Small intestine (tissue), 7 donors: Measurements from ENCODE around the gene UQCR10. TPM values are rescaled to one million over a fixed set of nuclear protein-coding genes. Genes with fewer than 3 reads are reported as not detected.
A peak's percentile ranks its signal among the peaks of the same experiment; 100 is the strongest.

Experiments used
- DNase-seq, 2 donors: peaks; one replicate each; pipeline versions ENCODE4 v3.0.0 to v3.0.0-alpha.2; 2013
- FAIRE-seq: peaks from 2 replicates; lab custom pipeline; 2012; peaks lifted over from hg19 to GRCh38; lab: Jason Lieb, UNC
- H3K27ac ChIP-seq, 3 donors: one replicate each; pipeline ENCODE4 v1.5.1; 2013; ENCODE audit warnings: low read length in 2 of 3, mild to moderate bottlenecking in 2 of 3, control low read depth in 1 of 3, inconsistent platforms in 1 of 3, low read depth in 1 of 3, moderate library complexity in 1 of 3
- H3K27me3 ChIP-seq, 3 donors: one replicate each; pipeline ENCODE4 v1.6.1; 2013; ENCODE audit warnings: low read length in 3 of 3, inconsistent platforms in 1 of 3; ENCODE audit not compliant: control insufficient read depth in 3 of 3, insufficient read depth in 3 of 3
- H3K36me3 ChIP-seq, 3 donors: one replicate each; pipeline ENCODE4 v1.6.1; 2013; ENCODE audit warnings: low read length in 3 of 3, inconsistent platforms in 1 of 3, low read depth in 1 of 3, mild to moderate bottlenecking in 1 of 3, moderate library complexity in 1 of 3; ENCODE audit not compliant: control insufficient read depth in 3 of 3, insufficient read depth in 2 of 3
- H3K4me1 ChIP-seq, 3 donors: one replicate each; pipeline ENCODE4 v1.6.1; 2013; ENCODE audit warnings: low read length in 2 of 3, inconsistent platforms in 1 of 3, low read depth in 1 of 3, mild to moderate bottlenecking in 1 of 3, moderate library complexity in 1 of 3; ENCODE audit not compliant: control insufficient read depth in 3 of 3, insufficient read depth in 2 of 3
- H3K4me3 ChIP-seq, 3 donors: one replicate each; pipeline ENCODE4 v1.5.1; 2013; ENCODE audit warnings: low read length in 3 of 3, control low read depth in 1 of 3, inconsistent platforms in 1 of 3, low read depth in 1 of 3, mild to moderate bottlenecking in 1 of 3, moderate library complexity in 1 of 3
- H3K9me3 ChIP-seq, 2 donors: one replicate each; pipeline ENCODE4 v1.6.1; 2013; ENCODE audit warnings: low read depth in 1 of 2, low read length in 1 of 2; ENCODE audit not compliant: control insufficient read depth in 2 of 2, insufficient read depth in 1 of 2
- WGBS, 3 donors: extraction: QIAGEN DNeasy Blood & Tissue Kit; methylation state at CpG; one replicate each; pipeline ENCODE4 v1.1.7; 2013; 5-methylcytosine and 5-hydroxymethylcytosine counted together
- polyA plus RNA-seq, 4 donors: library from polyadenylated mRNA; stranded (reverse) in 3 of 4; unstranded in 1 of 4; fragments of 200-250 nt in 3 of 4; fragments of 120-200 nt in 1 of 4; gene quantifications; one replicate each; pipeline versions ENCODE4 v1.2.1 to v1.2.3, GENCODE V29; 2013
- donor health status: healthy with polysubstance abuse.
- donor health status: control.
- donor health status: control.
- donor health status: Bipolar disorder and iron deficiency.
- donor health status: healthy.

Gene UQCR10
- polyA plus RNA-seq, 4 donors, result 111 to 564 (median 343) TPM

DNA sequence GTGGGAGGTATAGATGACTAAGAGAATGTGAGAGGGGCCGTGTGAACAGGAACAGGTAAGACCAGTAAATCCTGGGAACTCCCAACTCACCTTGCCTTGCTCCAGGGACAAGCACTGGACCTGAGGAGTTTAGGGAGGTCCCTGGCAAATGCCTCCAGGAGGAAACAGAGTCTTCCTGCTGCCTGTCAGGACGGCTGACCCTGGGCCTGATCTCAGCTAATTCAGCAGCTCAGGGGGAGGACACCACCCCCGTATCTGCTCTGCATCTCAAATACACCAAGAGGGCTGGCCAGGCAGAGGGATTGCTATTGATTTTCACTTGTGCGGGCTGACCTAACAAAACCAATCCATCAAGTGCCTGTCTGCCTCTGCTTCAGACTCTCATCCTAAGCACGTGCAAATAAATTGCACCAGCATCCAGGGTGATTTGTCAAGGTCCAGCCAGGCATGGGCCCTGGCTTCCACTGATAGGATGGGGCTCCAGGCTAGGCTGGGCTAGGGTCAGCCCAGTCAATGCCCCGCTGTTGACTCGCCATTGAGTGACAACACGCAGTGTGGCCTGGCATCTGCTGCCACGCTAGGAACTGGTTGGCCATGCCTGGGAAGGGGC, 20.3 kb downstream of the UQCR10 start:
- Histone ChIP-seq H3K4me1 (peaks cover 0 to 2% (median 0%) of the 10 kb centered on the region in 3 donors), H3K9me3 (no peaks in the 10 kb centered on the region), H3K4me3 (no peak overlapping the region), H3K27ac (no peak overlapping the region), H3K27me3 (no peaks in the 10 kb centered on the region), H3K36me3 (peaks cover 12 to 53% (median 14%) of the 10 kb centered on the region in 3 donors)
- 71 to 79% (median 78%) methylated on average over 9 of the region's 9 CpGs for WGBS, 3 donors
- DNase-seq (no peak), FAIRE-seq (no peak)

DNA sequence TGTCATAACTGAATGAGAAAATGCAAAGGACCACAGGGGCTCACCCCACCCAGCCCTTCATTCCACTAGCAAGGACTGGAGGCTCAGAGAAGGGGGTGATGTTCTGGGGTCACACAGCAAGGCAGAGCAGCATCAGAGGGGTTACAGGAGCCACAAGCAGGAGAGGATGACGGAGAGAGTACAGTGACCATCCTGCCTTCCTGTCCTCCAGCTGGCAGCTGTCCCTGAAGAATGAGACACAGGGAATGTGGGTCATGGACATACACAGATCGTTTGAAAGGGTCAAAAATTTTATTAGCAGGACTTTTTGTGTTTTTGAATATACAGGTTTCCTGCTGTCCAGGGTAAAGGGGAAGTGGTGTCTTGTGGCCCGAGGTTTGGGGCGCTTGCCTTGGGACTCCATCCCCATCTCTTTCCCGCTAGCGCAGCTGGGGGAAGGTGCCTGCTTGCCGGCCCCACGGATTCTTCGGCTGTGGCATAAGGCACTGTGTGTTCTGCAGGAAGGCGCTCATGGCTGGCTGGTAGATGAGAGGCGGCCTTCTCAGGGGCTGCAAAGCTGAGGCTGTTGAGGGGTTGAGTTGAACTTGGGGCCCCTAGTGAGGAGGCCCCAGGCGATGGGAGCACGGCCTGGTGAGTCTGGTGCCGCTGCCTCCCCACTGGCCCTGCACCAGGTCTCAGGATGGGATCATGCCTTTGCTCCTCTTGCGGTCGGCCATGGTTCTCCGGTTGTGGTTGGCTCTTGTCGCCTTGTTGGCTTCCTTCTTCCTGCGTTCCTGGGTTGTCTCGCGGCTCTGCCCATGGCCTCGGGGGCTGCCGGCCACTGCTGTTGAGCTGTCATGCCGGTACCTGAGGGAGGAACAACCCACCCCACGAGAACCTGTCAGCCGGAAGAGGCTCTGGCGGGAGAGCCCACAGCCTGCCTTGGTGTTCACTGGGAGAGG, 21.4 kb downstream of the UQCR10 start:
- peaks cover 14 to 65% (median 19%) of the 10 kb centered on the region in 3 donors for H3K36me3 ChIP-seq
- H3K27me3 ChIP-seq, result no peaks in the 10 kb centered on the region
- H3K4me3 ChIP-seq, result no peak overlapping the region
- DNase-seq, result no peak
- H3K27ac ChIP-seq, result no peak overlapping the region
- H3K4me1 ChIP-seq, result no peaks in the 10 kb centered on the region
- FAIRE-seq, result no peak
- WGBS, 3 donors, result 89 to 92% (median 89%) methylated on average over 23 to 27 of the region's 27 CpGs
- H3K9me3 ChIP-seq, result no peaks in the 10 kb centered on the region

DNA sequence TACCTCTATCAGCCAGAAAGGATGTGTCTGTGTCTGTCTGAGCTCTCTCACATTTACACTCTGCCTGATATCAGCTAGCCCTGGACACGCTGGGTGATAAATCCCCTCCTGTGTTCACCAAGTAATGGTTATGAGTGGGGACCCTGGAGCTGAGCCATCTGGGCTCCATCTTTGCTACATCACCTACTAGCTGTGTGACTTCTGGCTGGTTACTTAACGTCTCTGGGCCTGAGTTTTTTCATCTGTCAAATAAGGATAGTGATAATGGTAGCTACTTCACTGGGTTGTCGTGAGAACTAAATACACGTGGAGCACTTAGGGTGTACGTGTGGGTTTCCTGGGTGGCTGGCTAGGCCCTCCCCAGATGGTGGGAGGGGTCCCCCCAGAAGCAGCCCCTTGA, 22.9 kb downstream of the UQCR10 start:
- no peaks in the 10 kb centered on the region for H3K27me3 ChIP-seq
- no peak overlapping the region for H3K4me3 ChIP-seq
- peaks cover 14 to 70% (median 22%) of the 10 kb centered on the region in 3 donors for H3K36me3 ChIP-seq
- no peaks in the 10 kb centered on the region for H3K9me3 ChIP-seq
- no peak overlapping the region for H3K27ac ChIP-seq
- 90 to 94% (median 92%) methylated on average over 5 of the region's 5 CpGs for WGBS, 3 donors
- FAIRE-seq (no peak), DNase-seq (no peak)
- H3K4me1 ChIP-seq, result no peaks in the 10 kb centered on the region

DNA sequence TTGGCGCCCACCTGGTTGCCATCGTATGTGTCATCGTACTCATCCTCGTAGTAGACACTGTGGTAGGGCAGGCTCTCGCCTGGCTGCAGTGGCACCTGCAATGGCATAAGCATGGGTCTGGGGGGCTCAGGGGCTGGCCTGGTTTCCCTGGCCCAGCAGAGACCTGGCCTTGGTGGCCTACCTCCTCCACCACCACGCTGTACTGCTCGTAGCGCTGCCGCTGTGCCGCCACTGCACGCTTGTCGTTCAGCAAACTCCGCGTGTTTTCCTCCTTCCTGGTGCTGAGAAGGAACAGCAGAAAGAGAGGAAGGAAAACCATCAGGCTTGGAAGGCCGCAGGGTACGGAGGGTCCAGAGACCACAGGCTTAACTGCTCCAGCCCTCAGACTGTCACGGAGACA, 26.2 kb downstream of the UQCR10 start:
- no peaks in the 10 kb centered on the region for H3K4me1 ChIP-seq
- no peaks in the 10 kb centered on the region for H3K9me3 ChIP-seq
- no peaks in the 10 kb centered on the region for H3K27me3 ChIP-seq
- FAIRE-seq (no peak), DNase-seq (no peak)
- WGBS, 3 donors, result 97 to 99% (median 97%) methylated on average over 17 of the region's 17 CpGs
- no peak overlapping the region for H3K27ac ChIP-seq
- H3K36me3 ChIP-seq, result peaks cover 22 to 87% (median 43%) of the 10 kb centered on the region in 3 donors
- no peak overlapping the region for H3K4me3 ChIP-seq

DNA sequence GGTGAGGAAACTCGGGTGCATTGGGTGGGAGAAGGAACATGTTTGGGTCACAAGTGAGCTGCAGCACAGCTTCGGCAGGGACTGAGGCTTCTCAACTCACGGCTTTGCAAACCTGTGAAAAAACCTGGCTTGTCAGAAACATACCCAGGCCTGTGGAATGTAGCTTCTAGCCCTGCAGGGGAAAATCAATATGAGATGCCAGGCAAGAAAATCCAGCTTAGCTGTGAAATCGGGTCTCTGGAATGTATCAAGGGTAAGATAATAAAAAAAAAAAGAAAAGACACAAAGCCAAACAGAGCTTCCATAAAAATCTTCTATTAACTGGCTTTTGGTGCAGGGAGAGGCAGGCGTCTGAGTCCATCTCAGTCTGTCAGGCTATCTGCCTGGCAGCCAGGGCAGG, 28.5 kb downstream of the UQCR10 start:
- WGBS, 3 donors, result 81 to 91% (median 84%) methylated on average over 5 of the region's 5 CpGs
- H3K36me3 ChIP-seq, result peaks cover 10 to 85% (median 49%) of the 10 kb centered on the region in 3 donors

DNA sequence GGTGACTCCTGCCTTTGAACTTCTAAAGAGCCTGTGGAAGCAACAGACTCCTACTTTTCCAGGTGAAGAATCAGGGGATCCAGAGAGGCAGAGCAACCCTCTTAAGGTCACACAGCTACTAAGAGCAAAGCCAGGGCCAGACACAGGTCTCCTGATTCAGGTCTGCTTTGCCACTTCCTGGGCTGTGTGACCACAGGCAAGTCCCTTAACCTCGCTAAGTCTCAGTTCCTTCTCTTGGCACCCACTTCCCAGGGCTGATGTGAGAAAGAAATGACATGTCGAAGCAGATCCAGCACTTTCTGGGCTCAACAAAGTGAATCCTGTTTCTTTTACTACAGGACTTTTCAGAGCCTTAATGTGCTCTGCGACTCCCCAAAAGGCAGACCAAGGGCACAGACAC, 30.2 kb downstream of the UQCR10 start:
- H3K4me1 ChIP-seq, result no peaks in the 10 kb centered on the region
- no peaks in the 10 kb centered on the region for H3K27me3 ChIP-seq
- DNase-seq (no peak), FAIRE-seq (no peak)
- no peak overlapping the region for H3K4me3 ChIP-seq
- WGBS, 3 donors, result 84 to 98% (median 87%) methylated on average over 3 of the region's 3 CpGs
- H3K27ac ChIP-seq, result no peak overlapping the region
- peaks cover 17 to 86% (median 45%) of the 10 kb centered on the region in 3 donors for H3K36me3 ChIP-seq
- H3K9me3 ChIP-seq, result no peaks in the 10 kb centered on the region

More for the DNA sequence above, 28.5 kb downstream of the UQCR10 start:
- FAIRE-seq (no peak), DNase-seq (no peak)
- Histone ChIP-seq H3K4me1 (no peaks in the 10 kb centered on the region), H3K27ac (no peak overlapping the region), H3K4me3 (no peak overlapping the region), H3K27me3 (no peaks in the 10 kb centered on the region), H3K9me3 (no peaks in the 10 kb centered on the region)

DNA sequence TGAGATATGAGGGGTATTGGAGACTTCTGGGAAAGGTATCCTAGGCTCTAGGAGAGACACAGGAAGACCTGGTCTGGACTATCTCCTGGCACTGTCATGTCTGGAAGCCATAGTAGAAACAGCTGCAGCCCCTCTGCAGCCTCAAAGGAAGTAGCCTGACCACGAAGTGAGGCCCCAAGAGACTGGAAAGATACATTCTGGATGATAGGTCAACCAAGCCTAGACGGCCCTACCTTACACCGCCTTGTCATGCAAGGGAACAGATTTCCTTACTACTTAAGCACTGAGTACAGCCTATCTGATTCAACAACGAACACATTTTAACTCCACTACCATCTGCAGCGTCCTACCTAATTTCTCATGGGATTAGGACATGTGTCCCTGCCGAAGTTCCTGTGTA, 31.1 kb downstream of the UQCR10 start:
- Histone ChIP-seq H3K36me3 (peaks cover 17 to 84% (median 41%) of the 10 kb centered on the region in 3 donors), H3K4me1 (no peaks in the 10 kb centered on the region), H3K27me3 (no peaks in the 10 kb centered on the region), H3K27ac (no peak overlapping the region), H3K4me3 (no peak overlapping the region), H3K9me3 (no peaks in the 10 kb centered on the region)
- FAIRE-seq, result no peak
- DNase-seq, result no peak
- WGBS, 3 donors, result 75 to 78% (median 76%) methylated on average over 6 of the region's 6 CpGs

DNA sequence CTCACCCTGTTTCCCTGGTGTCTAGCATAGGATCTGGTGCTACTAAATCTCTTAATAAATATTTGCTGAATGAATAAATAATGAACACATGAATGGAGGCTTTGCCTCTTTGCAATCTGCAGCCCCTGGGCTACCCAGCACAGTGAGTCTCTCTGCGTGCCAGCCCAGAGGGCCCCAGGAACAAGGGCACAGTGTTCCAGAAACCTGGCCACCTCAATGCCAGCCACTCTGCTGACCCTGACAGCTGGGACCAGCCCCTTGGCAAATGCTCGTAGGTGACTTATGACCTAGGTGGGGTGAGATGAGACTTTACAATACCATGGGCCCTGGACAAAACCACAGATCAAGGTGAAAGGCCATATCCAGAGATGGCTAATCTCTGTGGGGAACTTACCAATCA, 31.6 kb downstream of the UQCR10 start:
- Histone ChIP-seq H3K4me1 (no peaks in the 10 kb centered on the region), H3K4me3 (no peak overlapping the region), H3K9me3 (no peaks in the 10 kb centered on the region), H3K27me3 (no peaks in the 10 kb centered on the region), H3K36me3 (peaks cover 19 to 85% (median 38%) of the 10 kb centered on the region in 3 donors), H3K27ac (peak overlapping the region in 1 of 3 donors; percentile 33)
- no peak for DNase-seq
- WGBS, 3 donors, result 89 to 93% (median 92%) methylated on average over 2 of the region's 2 CpGs
- no peak for FAIRE-seq
